Brain microvascular endothelial cell (primary cell): ENCODE data around the gene RNF149.

Experiments used
- DNase-seq: peaks from one replicate; pipeline ENCODE4 v3.0.0-alpha.2; 2020
- H3K27ac ChIP-seq: fragments of 250-450 bp; sonication (Bioruptor Pico); 2 replicates; pipeline ENCODE4 v1.5.1; 2020; ENCODE audit warnings: mild to moderate bottlenecking, moderate library complexity
- H3K27me3 ChIP-seq: fragments of 250-450 bp; sonication (Bioruptor Pico); replicated peaks from 2 replicates; pipeline ENCODE4 v1.5.1; 2020; ENCODE audit warnings: mild to moderate bottlenecking
- H3K36me3 ChIP-seq: fragments of 250-450 bp; sonication (Bioruptor Pico); replicated peaks from 2 replicates; pipeline ENCODE4 v1.5.1; 2020; ENCODE audit warnings: mild to moderate bottlenecking
- H3K4me3 ChIP-seq: 2 replicates; pipeline ENCODE4 v1.5.1; 2011; ENCODE audit warnings: low read depth, mild to moderate bottlenecking, control low read depth, low read length, moderate library complexity
- CTCF ChIP-seq: IDR thresholded peaks from 2 replicates; pipeline ENCODE4 v1.5.1; 2011; ENCODE audit warnings: low read depth, mild to moderate bottlenecking, moderate library complexity, low read length, control low read depth, inconsistent platforms; ENCODE audit errors: missing control alignments
- in situ Hi-C: cut with HindIII; loops from 2 replicates; pipeline ENCODE4 v1.10.0; 2017; ENCODE audit warnings: low sequenced_read_pairs, low pct_ligation_motif_present

RNF149 gene

GRCh38 chr2:101270700-101271259 lies 37.7 kb downstream of the RNF149 start:
- TF ChIP-seq CTCF = no peak
- Histone ChIP-seq H3K27ac (no peak overlapping the region), H3K4me3 (no peak overlapping the region), H3K36me3 (peaks cover 47% of the 10 kb centered on the region), H3K27me3 (no peaks in the 10 kb centered on the region)
- in situ Hi-C loops = no loop called here
- DNase-seq = no peak

- Histone ChIP-seq H3K36me3 (peaks cover 54% of the 10 kb centered on the region), H3K27ac (no peak overlapping the region)
These were observed 40.5 kb downstream of the RNF149 start for GRCh38 chr2:101267671-101268656.

GRCh38 chr2:101265893-101266499 lies 42.5 kb downstream of the RNF149 start:
- Histone ChIP-seq H3K27me3 (no peaks in the 10 kb centered on the region), H3K36me3 (peaks cover 54% of the 10 kb centered on the region), H3K27ac (no peak overlapping the region), H3K4me3 (no peak overlapping the region)
- DNase-seq = no peak
- TF ChIP-seq CTCF = no peak
- in situ Hi-C loops = no loop called here

More at GRCh38 chr2:101267671-101268656, 40.5 kb downstream of the RNF149 start:
- no peak for TF ChIP-seq CTCF
- DNase-seq = no peak
- in situ Hi-C loops = no loop called here
- Histone ChIP-seq H3K27me3 (no peaks in the 10 kb centered on the region), H3K4me3 (no peak overlapping the region)

GRCh38 chr2:101264360-101264939 lies 44.1 kb downstream of the RNF149 start:
- in situ Hi-C loops = no loop called here
- Histone ChIP-seq H3K27me3 (no peaks in the 10 kb centered on the region), H3K4me3 (no peak overlapping the region), H3K36me3 (peaks cover 41% of the 10 kb centered on the region), H3K27ac (no peak overlapping the region)
- TF ChIP-seq CTCF = no peak
- no peak for DNase-seq

- in situ Hi-C loops = no loop called here
- H3K27ac ChIP-seq = no peak overlapping the region
- no peak overlapping the region for H3K4me3 ChIP-seq
- no peak for TF ChIP-seq CTCF
- H3K36me3 ChIP-seq = peaks cover 40% of the 10 kb centered on the region
- H3K27me3 ChIP-seq = no peaks in the 10 kb centered on the region
- DNase-seq = no peak
These were observed 45.1 kb downstream of the RNF149 start for GRCh38 chr2:101263377-101263800.
